ENCODE data around the gene KLHL26.

GRCh38 chr19:18605196-18605545 lies 31.7 kb upstream of the KLHL26 start:
- TF ChIP-seq POLR2AphosphoS5 (IDR thresholded peaks at IDR 0.05) (no peak), CTCF (IDR thresholded peaks at IDR 0.05) (no peak), POLR2A (IDR thresholded peaks at IDR 0.05) (no peak), EP300 (IDR thresholded peaks at IDR 0.05; ENCODE audit: low read depth) (no peak)

Data from transverse colon (tissue), 4 donors.